OCI-LY7 (cell line): ENCODE data around the gene ACTN1. TPM values are rescaled to one million over a fixed set of nuclear protein-coding genes. Genes with fewer than 3 reads are reported as not detected.

Experiments used
- BruUV-seq: library from RNA; stranded (reverse); fragments of 400-500 nt; replicated peaks from 2 replicates; lab custom pipeline; 2021; lab: Mats Ljungman, UMichigan
- CTCF ChIA-PET: fragments of 300-600 bp; sonication (Branson Sonifier 250); formaldehyde crosslinking; loops from one replicate; lab custom pipeline; 2022; ENCODE audit warnings: antibody characterized with exemption; ENCODE audit not compliant: unreplicated experiment; lab: Charles Lee
- POLR2A ChIA-PET: fragments of 300-600 bp; sonication (Branson Sonifier 250); formaldehyde crosslinking; loops from one replicate; lab custom pipeline; 2022; ENCODE audit warnings: antibody characterized with exemption; lab: Charles Lee
- DNase-seq: peaks from one replicate; pipeline ENCODE4 v3.0.0-alpha.2; 2015; ENCODE audit warnings: low spot score
- H2AFZ ChIP-seq: fragments of 200-600 bp; sonication (generic), shearing (Covaris generic); 2 replicates; pipeline ENCODE4 v1.6.1; 2014; ENCODE audit warnings: mild to moderate bottlenecking, antibody characterized with exemption, low read length, moderate library complexity
- H3K27ac ChIP-seq: fragments of 200-600 bp; sonication (generic); 2 replicates; pipeline ENCODE4 v1.5.1; 2014; ENCODE audit warnings: mixed run types, low read depth, mild to moderate bottlenecking, moderate library complexity, low read length, inconsistent platforms; ENCODE audit not compliant: poor library complexity, severe bottlenecking
- H3K36me3 ChIP-seq: fragments of 200-600 bp; sonication (generic); 2 replicates; pipeline ENCODE4 v1.6.1; 2014; ENCODE audit warnings: mild to moderate bottlenecking, antibody characterized with exemption, low read length, moderate library complexity, mixed read lengths; ENCODE audit not compliant: insufficient read depth
- H3K4me1 ChIP-seq: fragments of 200-600 bp; sonication (generic); 2 replicates; pipeline ENCODE4 v1.5.1; 2014; ENCODE audit warnings: mild to moderate bottlenecking, low read length; ENCODE audit not compliant: insufficient read depth, poor library complexity, severe bottlenecking
- H3K4me2 ChIP-seq: fragments of 200-600 bp; sonication (generic); 2 replicates; pipeline ENCODE4 v1.6.1; 2014; ENCODE audit warnings: mild to moderate bottlenecking, low read length
- H3K4me3 ChIP-seq: fragments of 200-600 bp; sonication (generic); 2 replicates; pipeline ENCODE4 v1.5.1; 2014; ENCODE audit warnings: mild to moderate bottlenecking, low read depth, low read length; ENCODE audit not compliant: poor library complexity, severe bottlenecking
- H3K79me2 ChIP-seq: fragments of 200-600 bp; sonication (generic); 2 replicates; pipeline ENCODE4 v1.6.1; 2016; ENCODE audit warnings: low read depth, mild to moderate bottlenecking, low read length, moderate library complexity, mixed read lengths; ENCODE audit not compliant: insufficient read depth
- H3K9me2 ChIP-seq: fragments of 200-600 bp; sonication (generic); 2 replicates; pipeline ENCODE4 v1.6.1; 2016; ENCODE audit warnings: mild to moderate bottlenecking, low read length, mixed read lengths; ENCODE audit not compliant: insufficient read depth
- H3K9me3 ChIP-seq: fragments of 200-600 bp; sonication (generic); 2 replicates; pipeline ENCODE4 v1.6.1; 2014; ENCODE audit warnings: mild to moderate bottlenecking, mixed run types, low read length, mixed read lengths
- H4K20me1 ChIP-seq: fragments of 200-600 bp; sonication (generic); 2 replicates; pipeline ENCODE4 v1.6.1; 2014; ENCODE audit warnings: mild to moderate bottlenecking, antibody characterized with exemption, low read length, moderate library complexity, mixed read lengths; ENCODE audit not compliant: insufficient read depth
- CTCF ChIP-seq: fragments of 200-600 bp; sonication (generic); conservative IDR thresholded peaks from 2 replicates; pipeline ENCODE4 v1.5.1; 2014; ENCODE audit warnings: mild to moderate bottlenecking, antibody characterized with exemption, low read length, moderate library complexity, mixed read lengths
- EZH2phosphoT487 ChIP-seq: fragments of 200-600 bp; sonication (generic); IDR thresholded peaks from 2 replicates; pipeline ENCODE4 v1.6.1; 2018; ENCODE audit warnings: low read depth, borderline replicate concordance, mild to moderate bottlenecking, mixed run types, antibody characterized with exemption, low read length, moderate library complexity, mixed read lengths
- intact Hi-C: fragments of 100-400 bp; cut with micrococcal nuclease; formaldehyde crosslinking; loops from one replicate; pipeline ENCODE4 v1.10.0; 2022; ENCODE audit not compliant: unreplicated experiment
- total RNA-seq, 2 experiments: library from RNA; depleted of rRNA in 1 of 2; stranded (reverse); fragments of >200 nt in 1 of 2; shearing (Covaris generic) in 1 of 2; gene quantifications; 2 replicates each; pipeline ENCODE4 v1.2.3, GENCODE V29; 2014 to 2022

Gene ACTN1
- total RNA-seq, 2 experiments from 2014 or later: 0.51 to 1.8 TPM

GRCh38 chr14:68965261-68965761 is 13.8 kb downstream of the ACTN1 start:
- H3K4me2 ChIP-seq: no peak overlapping the region
- ChIA-PET POLR2A (no interaction called here), CTCF (no interaction called here)
- no peaks in the 10 kb centered on the region for H3K79me2 ChIP-seq
- no peaks in the 10 kb centered on the region for H3K9me3 ChIP-seq
- no peaks in the 10 kb centered on the region for H3K9me2 ChIP-seq
- intact Hi-C loops: no loop called here
- TF ChIP-seq EZH2phosphoT487: no peak
- TF ChIP-seq CTCF: no peak
- H3K4me1 ChIP-seq: no peaks in the 10 kb centered on the region
- DNase-seq: no peak
- no peak overlapping the region for H2AFZ ChIP-seq
- no peak overlapping the region for H3K27ac ChIP-seq
- H4K20me1 ChIP-seq: no peaks in the 10 kb centered on the region
- BruUV-seq: no TSS peak
- H3K36me3 ChIP-seq: no peaks in the 10 kb centered on the region
- H3K4me3 ChIP-seq: no peak overlapping the region

- ChIA-PET POLR2A (no interaction called here), CTCF (no interaction called here)
- DNase-seq: no peak
- no peaks in the 10 kb centered on the region for H3K79me2 ChIP-seq
- no peak overlapping the region for H2AFZ ChIP-seq
- BruUV-seq: no TSS peak
- no peak overlapping the region for H3K4me2 ChIP-seq
- no peak for TF ChIP-seq EZH2phosphoT487
- TF ChIP-seq CTCF: no peak
- no peaks in the 10 kb centered on the region for H3K9me3 ChIP-seq
- no peaks in the 10 kb centered on the region for H3K9me2 ChIP-seq
- H3K27ac ChIP-seq: no peak overlapping the region
- intact Hi-C loops: no loop called here
- no peaks in the 10 kb centered on the region for H4K20me1 ChIP-seq
- H3K4me1 ChIP-seq: no peaks in the 10 kb centered on the region
- no peak overlapping the region for H3K4me3 ChIP-seq
- no peaks in the 10 kb centered on the region for H3K36me3 ChIP-seq
Observed at GRCh38 chr14:68964300-68965093, 14.6 kb downstream of the ACTN1 start.

GRCh38 chr14:68962681-68963080 is 16.4 kb downstream of the ACTN1 start:
- no peak overlapping the region for H3K4me2 ChIP-seq
- no peaks in the 10 kb centered on the region for H3K4me1 ChIP-seq
- H3K79me2 ChIP-seq: no peaks in the 10 kb centered on the region
- TF ChIP-seq EZH2phosphoT487: no peak
- TF ChIP-seq CTCF: no peak
- ChIA-PET CTCF (no interaction called here), POLR2A (no interaction called here)
- H4K20me1 ChIP-seq: no peaks in the 10 kb centered on the region
- no peak for DNase-seq
- no peaks in the 10 kb centered on the region for H3K9me2 ChIP-seq
- no peak overlapping the region for H2AFZ ChIP-seq
- no peak overlapping the region for H3K27ac ChIP-seq
- BruUV-seq: no TSS peak
- no peak overlapping the region for H3K4me3 ChIP-seq
- H3K9me3 ChIP-seq: no peaks in the 10 kb centered on the region
- H3K36me3 ChIP-seq: no peaks in the 10 kb centered on the region
- intact Hi-C loops: no loop called here
